Naive B cell (primary cell): ENCODE data around the gene SEMA3C. TPM values are rescaled to one million over a fixed set of nuclear protein-coding genes. Genes with fewer than 3 reads are reported as not detected.

Source experiments
- ATAC-seq, 2 donors: fragments of 150-1000 bp; cut with Tn5 transposase; 2 replicates each; pipeline ENCODE4 v1.10.0; 2021; ENCODE audit warnings: low read depth in 2 of 2, mild to moderate bottlenecking in 2 of 2, moderate library complexity in 2 of 2
- DNase-seq: peaks from one replicate; pipeline ENCODE4 v3.0.0; 2022
- H3K27ac Mint-ChIP-seq, 6 donors: one replicate each; pipeline ENCODE4 v1.8.0; 2020 to 2022; ENCODE audit warnings: mild to moderate bottlenecking in 6 of 6, mixed read lengths in 6 of 6, moderate library complexity in 5 of 6, inconsistent platforms in 2 of 6
- H3K27me3 Mint-ChIP-seq, 3 donors: one replicate each; pipeline ENCODE4 v1.8.0; 2021 to 2022; ENCODE audit warnings: mixed read lengths in 3 of 3, mild to moderate bottlenecking in 1 of 3
- H3K36me3 Mint-ChIP-seq, 2 donors: one replicate each; pipeline ENCODE4 v1.8.0; 2020 to 2022; ENCODE audit warnings: mixed read lengths in 2 of 2, inconsistent platforms in 1 of 2, mild to moderate bottlenecking in 1 of 2
- H3K4me1 Mint-ChIP-seq, 3 donors: one replicate each; pipeline ENCODE4 v1.8.0; 2020 to 2022; ENCODE audit warnings: mixed read lengths in 3 of 3, inconsistent platforms in 1 of 3, mild to moderate bottlenecking in 1 of 3, moderate library complexity in 1 of 3
- H3K4me3 Mint-ChIP-seq, 8 donors: one replicate each; pipeline ENCODE4 v1.8.0; 2020 to 2022; ENCODE audit warnings: mild to moderate bottlenecking in 8 of 8, mixed read lengths in 8 of 8, moderate library complexity in 8 of 8, inconsistent platforms in 2 of 8
- H3K9me3 Mint-ChIP-seq, 7 donors: one replicate each; pipeline ENCODE4 v1.8.0; 2020 to 2022; ENCODE audit warnings: mixed read lengths in 7 of 7, mild to moderate bottlenecking in 5 of 7, inconsistent platforms in 2 of 7, moderate library complexity in 1 of 7
- polyA plus RNA-seq, 6 donors: library from polyadenylated mRNA; unstranded; fragments of 300-500 nt; fragmentation: Illumina TruSeq; gene quantifications; one replicate each; pipeline ENCODE4 v1.2.3, GENCODE V29; 2021; ENCODE audit warnings: low read depth in 6 of 6

The SEMA3C gene
- polyA plus RNA-seq, 6 donors from 2014 or later, result not detected

DNA sequence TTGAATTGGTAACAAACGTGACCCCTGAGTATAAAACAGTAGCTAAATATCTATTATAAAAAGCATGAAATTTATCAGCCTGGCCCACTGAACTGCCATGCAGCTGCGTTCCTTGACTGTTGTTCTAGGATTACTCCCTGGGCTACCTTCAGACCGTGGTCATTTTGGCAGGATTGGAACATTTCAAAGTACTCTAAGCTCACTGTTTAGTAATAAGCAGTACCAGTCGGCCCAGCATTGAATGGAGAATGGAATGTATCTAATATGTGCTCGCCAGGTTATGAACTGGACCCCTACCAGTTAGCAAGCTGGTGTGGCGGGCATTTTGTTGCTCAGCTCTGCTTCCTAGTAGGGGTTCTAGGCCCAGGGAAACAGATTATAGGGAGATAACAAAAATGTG is 112.2 kb downstream of the SEMA3C start:
- no peak overlapping the region for H3K27ac Mint-ChIP-seq
- no peaks in the 10 kb centered on the region for H3K27me3 Mint-ChIP-seq
- ATAC-seq (no peak), DNase-seq (no peak)
- no peaks in the 10 kb centered on the region for H3K4me1 Mint-ChIP-seq
- no peaks in the 10 kb centered on the region for H3K36me3 Mint-ChIP-seq
- H3K4me3 Mint-ChIP-seq, result no peak overlapping the region
- H3K9me3 Mint-ChIP-seq, result peaks cover 1 to 7% (median 4%) of the 10 kb centered on the region in 7 donors

DNA sequence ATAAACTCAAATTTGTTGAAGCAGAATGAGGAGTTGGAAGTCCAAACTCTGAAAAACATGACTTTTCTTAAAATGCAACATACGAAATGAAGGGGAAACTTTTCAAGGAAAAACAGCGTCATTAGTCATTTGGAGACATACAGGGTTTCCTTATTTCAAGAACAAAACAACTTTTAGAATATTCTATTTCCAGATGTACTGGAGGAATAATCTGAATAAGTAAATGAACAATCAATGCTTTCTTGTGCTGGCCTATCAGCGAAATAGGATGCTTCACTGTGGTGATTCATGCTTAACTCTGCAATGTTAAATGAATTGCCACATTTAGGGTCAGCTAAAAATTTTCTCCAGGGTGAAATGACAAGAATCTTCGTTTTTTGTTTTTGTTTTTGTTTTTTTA is 114.3 kb downstream of the SEMA3C start:
- Mint-ChIP-seq H3K36me3 (no peaks in the 10 kb centered on the region), H3K4me3 (no peak overlapping the region), H3K4me1 (no peaks in the 10 kb centered on the region), H3K27ac (no peak overlapping the region), H3K27me3 (no peaks in the 10 kb centered on the region), H3K9me3 (peaks cover under 1 to 4% (median 2%) of the 10 kb centered on the region in 7 donors)
- ATAC-seq (no peak), DNase-seq (no peak)

DNA sequence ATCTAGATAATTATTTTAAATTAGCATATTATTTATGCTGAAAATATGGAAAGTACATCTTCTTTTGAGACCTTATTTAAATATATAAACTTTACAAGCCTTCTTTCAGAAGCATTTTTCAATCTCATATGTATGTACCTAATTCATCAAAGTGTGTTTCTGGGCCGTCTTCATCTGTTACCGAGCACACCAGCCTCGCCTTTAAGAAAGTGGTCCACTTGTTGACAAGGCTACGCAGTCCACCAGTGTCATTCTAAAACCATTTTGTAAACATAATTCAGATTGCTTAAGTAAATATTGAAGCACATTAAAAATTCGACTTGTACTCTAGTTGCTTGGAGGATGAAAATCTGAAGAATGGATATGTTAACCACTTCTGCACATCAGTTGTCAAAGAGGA is 116.3 kb downstream of the SEMA3C start:
- no peak for DNase-seq
- H3K4me1 Mint-ChIP-seq, result no peaks in the 10 kb centered on the region
- no peak overlapping the region for H3K4me3 Mint-ChIP-seq
- H3K27me3 Mint-ChIP-seq, result no peaks in the 10 kb centered on the region
- ATAC-seq, result no peak
- H3K9me3 Mint-ChIP-seq, result no peaks in the 10 kb centered on the region
- no peak overlapping the region for H3K27ac Mint-ChIP-seq
- no peaks in the 10 kb centered on the region for H3K36me3 Mint-ChIP-seq

DNA sequence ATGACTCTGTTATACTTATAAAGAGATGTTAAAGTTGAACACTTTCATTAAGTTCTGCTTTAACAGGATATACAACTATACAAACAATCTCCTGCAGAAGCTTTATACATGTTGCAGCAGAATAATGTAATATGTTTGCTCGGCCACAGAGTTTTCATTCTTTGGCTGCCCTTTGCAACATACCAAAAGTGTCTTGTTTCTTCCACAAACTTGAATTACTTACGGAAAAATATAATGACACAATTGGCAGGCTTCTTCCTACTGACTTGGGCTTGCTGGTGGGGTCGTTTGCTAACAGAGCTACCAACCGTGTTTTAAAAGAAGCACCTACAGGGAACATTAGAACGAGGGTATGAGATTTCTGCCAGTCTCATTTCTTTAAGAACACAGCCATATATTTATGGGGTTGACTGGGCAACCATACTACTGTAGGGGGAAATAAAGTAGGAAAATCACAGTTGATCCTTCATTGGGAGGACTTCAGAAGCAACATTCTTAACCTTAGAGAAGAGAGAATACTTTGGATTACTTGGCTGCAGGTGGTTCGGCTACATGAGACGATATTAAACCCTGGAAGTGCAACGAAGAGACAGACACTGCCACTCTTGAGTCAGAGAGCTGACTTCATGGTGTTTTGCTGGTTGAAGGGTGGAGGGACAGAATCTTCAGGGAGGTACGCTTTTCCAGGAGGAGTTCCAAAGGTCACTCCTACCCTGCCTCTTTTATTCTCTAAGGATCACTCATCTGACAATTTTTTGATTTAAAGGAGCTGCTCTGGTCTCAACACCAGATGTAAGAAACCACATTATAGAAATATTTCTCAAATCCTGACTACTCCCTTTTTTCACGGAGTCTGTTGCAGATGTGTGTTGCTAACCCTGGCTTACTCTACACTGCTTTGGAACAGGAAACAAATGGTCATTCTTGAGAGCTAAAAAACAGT is 123.9 kb downstream of the SEMA3C start:
- no peak for ATAC-seq
- peaks cover 0 to 3% (median 0%) of the 10 kb centered on the region in 7 donors for H3K9me3 Mint-ChIP-seq
- H3K36me3 Mint-ChIP-seq, result no peaks in the 10 kb centered on the region
- no peak overlapping the region for H3K27ac Mint-ChIP-seq
- H3K4me3 Mint-ChIP-seq, result no peak overlapping the region
- no peak for DNase-seq
- H3K27me3 Mint-ChIP-seq, result no peaks in the 10 kb centered on the region
- no peaks in the 10 kb centered on the region for H3K4me1 Mint-ChIP-seq

DNA sequence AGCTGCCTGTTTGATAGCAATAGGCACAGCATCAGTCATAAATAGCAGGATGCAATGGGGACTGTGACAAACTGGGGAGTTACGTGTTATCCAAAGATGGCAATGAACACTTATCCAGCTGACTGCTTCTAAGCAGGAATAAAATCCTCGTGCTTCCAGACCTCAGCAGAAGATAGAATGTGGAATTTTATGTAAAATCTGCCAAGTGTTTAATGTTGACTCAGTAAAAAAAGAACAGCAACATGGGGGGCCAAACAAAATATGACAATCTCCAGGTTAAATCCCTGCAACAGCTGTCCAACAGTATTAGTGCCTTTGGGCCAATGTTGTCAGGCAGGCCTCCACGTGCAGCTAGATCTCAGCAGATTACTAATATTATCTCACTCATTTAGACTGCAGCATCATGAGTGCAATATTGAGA is 127.3 kb downstream of the SEMA3C start:
- peaks cover 0 to 3% (median 0%) of the 10 kb centered on the region in 7 donors for H3K9me3 Mint-ChIP-seq
- no peaks in the 10 kb centered on the region for H3K4me1 Mint-ChIP-seq
- H3K4me3 Mint-ChIP-seq, result no peak overlapping the region
- no peak overlapping the region for H3K27ac Mint-ChIP-seq
- ATAC-seq, result no peak
- no peak for DNase-seq
- peaks cover 0 to 4% (median 0%) of the 10 kb centered on the region in 3 donors for H3K27me3 Mint-ChIP-seq
- no peaks in the 10 kb centered on the region for H3K36me3 Mint-ChIP-seq

DNA sequence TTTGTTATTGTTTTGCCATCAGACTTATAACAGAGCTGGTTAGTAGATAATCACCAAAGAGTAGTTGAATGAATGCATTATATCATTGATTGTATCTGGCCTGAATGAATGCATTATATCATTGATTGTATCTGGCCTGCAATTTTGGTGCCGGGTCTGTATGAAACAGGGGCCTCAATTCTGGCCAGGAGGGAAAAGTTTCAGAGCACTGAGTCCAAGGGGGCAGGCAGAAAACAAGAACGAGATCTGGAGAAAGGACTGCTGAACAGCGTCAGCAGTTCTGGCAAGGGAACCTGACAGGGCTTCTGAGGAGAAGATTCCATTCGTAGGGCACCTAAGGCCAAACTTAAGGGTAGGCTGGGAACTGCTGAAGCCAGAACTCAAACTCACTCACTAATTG is 128.0 kb downstream of the SEMA3C start:
- ATAC-seq (no peak), DNase-seq (no peak)

DNA sequence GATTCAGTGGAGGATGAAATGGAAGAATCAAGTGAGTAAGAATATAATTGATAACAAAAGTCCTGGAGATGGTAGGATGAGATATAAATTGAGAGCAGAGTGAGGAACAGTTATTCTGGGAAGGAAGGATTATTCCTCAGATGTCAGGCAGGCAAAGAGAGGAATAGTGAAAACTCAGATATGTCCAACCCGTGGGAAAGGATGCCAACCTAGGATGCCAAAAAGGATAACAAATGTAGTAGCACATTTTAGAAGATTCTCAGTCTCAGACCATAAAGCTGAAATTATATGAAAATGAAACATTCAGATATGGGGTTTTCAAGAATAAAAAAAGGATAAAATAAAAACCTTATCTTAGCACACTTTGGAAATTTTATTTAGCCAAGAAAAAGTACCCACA is 131.1 kb downstream of the SEMA3C start:
- H3K9me3 Mint-ChIP-seq, result no peaks in the 10 kb centered on the region
- no peak overlapping the region for H3K4me3 Mint-ChIP-seq
- H3K36me3 Mint-ChIP-seq, result no peaks in the 10 kb centered on the region
- ATAC-seq, result no peak
- DNase-seq, result no peak
- H3K27me3 Mint-ChIP-seq, result peaks cover 0 to 5% (median 0%) of the 10 kb centered on the region in 3 donors
- no peaks in the 10 kb centered on the region for H3K4me1 Mint-ChIP-seq
- no peak overlapping the region for H3K27ac Mint-ChIP-seq

More for the DNA sequence above, 128.0 kb downstream of the SEMA3C start:
- no peaks in the 10 kb centered on the region for H3K4me1 Mint-ChIP-seq
- H3K27ac Mint-ChIP-seq, result no peak overlapping the region
- no peak overlapping the region for H3K4me3 Mint-ChIP-seq
- H3K36me3 Mint-ChIP-seq, result no peaks in the 10 kb centered on the region
- peaks cover 0 to 5% (median 0%) of the 10 kb centered on the region in 3 donors for H3K27me3 Mint-ChIP-seq
- peaks cover 0 to 3% (median 0%) of the 10 kb centered on the region in 7 donors for H3K9me3 Mint-ChIP-seq

DNA sequence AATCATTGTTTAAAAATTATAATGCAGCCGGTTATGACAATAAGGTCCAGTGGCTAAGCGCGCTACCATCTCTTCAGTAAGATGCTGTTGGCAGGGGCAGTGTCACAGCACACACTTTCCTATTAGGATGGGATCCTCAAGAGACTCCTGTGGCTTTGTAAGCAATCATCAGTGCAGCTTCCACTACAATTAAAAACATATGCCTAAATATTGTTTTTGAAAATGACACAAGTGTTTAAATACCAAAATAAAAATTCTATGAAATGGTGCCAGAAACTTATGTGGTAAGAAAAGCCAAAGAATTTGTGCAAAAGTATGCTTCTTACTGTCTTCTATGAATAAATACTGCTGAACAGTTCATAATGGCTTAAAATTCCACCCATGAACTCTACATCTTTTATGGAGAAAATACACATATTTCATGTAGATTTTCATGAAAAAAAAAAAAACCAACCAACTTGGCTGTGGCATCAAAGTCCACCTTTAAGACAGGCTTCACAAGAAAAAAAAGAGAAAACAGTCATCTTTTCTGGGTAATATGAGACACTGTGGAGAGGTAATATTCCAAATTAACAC is 132.8 kb downstream of the SEMA3C start:
- Mint-ChIP-seq H3K4me3 (no peak overlapping the region), H3K9me3 (no peaks in the 10 kb centered on the region), H3K36me3 (no peaks in the 10 kb centered on the region), H3K4me1 (no peaks in the 10 kb centered on the region), H3K27ac (no peak overlapping the region), H3K27me3 (peaks cover 0 to 5% (median 0%) of the 10 kb centered on the region in 3 donors)
- ATAC-seq (no peak), DNase-seq (no peak)

DNA sequence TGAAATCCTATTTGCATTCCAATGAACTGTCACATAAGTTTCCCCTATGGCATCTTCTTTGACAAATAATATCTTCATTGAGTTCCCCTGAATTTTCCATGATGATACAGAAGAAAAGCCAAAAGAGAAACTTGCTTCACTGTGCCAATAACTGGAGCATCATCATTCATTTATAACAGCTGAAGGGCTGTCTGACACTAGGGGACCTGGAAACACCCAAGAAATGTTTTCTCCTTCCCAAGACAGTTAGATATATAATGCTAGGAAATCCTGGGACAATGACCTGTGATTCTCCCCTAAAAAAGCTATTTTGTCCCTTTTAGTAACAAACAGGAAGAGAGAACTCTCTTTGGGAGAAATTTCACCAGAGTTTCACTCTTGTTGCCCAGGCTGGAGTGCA is 133.6 kb downstream of the SEMA3C start:
- ATAC-seq (no peak), DNase-seq (no peak)
- Mint-ChIP-seq H3K4me1 (no peaks in the 10 kb centered on the region), H3K36me3 (no peaks in the 10 kb centered on the region), H3K27me3 (peaks cover 0 to 5% (median 0%) of the 10 kb centered on the region in 3 donors), H3K9me3 (no peaks in the 10 kb centered on the region), H3K27ac (no peak overlapping the region), H3K4me3 (no peak overlapping the region)

DNA sequence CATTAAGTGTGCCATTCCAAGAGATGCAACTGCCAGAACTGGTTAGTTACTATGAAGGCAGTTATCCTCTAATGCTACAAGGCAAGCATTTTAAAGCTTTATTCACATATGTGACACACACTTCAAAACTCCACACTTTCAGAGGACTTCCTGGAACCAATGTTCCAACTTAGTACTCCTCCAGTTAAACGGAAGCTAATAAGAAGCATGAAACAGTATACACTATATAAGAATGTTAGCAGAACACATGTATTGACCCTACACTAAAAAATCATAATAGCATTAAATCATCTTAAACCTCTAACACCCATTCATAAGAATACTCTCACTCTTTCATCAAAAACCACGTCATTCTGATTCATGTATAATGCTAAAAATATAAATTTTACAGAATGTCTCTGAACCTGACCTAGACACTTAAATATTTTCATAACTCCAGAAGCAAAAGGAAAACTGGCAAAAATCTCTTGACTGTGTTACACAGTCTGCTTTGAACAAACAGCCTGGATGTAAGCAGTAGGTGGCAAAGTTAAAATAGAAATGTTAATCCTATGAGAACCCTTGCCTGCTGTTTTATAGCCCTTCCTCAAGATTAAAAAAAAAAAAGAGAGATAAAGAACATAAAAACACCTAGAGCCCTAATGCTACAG is 135.0 kb downstream of the SEMA3C start:
- Mint-ChIP-seq H3K9me3 (no peaks in the 10 kb centered on the region), H3K4me3 (no peak overlapping the region), H3K27me3 (peaks cover 0 to 5% (median 0%) of the 10 kb centered on the region in 3 donors), H3K27ac (no peak overlapping the region), H3K36me3 (no peaks in the 10 kb centered on the region), H3K4me1 (no peaks in the 10 kb centered on the region)
- ATAC-seq (no peak), DNase-seq (no peak)

DNA sequence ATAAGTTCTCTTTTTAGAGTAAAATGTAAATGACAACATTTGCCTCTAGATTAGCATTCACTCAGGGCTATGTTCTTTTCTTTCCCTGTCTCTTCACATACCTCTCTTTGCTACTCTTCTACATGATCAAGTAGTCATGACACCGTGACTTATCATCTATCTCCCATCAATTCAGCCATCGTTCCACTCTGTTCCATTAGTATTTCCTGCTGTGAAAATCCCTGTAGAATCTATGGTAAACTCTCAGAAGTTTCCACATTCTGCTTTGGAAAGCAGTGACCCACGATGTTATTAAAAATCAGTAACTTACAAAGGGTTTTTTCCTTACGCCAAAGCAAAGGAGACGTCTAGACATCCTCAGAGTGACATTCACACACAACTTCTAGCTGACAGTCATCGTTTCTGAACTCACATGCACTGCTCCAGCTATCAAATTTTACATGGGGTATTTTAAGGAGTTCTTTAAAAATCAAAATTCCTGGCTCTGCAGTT is 135.6 kb downstream of the SEMA3C start:
- H3K36me3 Mint-ChIP-seq, result no peaks in the 10 kb centered on the region
- no peak for DNase-seq
- peaks cover 0 to 5% (median 0%) of the 10 kb centered on the region in 3 donors for H3K27me3 Mint-ChIP-seq
- no peaks in the 10 kb centered on the region for H3K9me3 Mint-ChIP-seq
- H3K4me1 Mint-ChIP-seq, result no peaks in the 10 kb centered on the region
- H3K4me3 Mint-ChIP-seq, result no peak overlapping the region
- ATAC-seq, result no peak
- H3K27ac Mint-ChIP-seq, result no peak overlapping the region

DNA sequence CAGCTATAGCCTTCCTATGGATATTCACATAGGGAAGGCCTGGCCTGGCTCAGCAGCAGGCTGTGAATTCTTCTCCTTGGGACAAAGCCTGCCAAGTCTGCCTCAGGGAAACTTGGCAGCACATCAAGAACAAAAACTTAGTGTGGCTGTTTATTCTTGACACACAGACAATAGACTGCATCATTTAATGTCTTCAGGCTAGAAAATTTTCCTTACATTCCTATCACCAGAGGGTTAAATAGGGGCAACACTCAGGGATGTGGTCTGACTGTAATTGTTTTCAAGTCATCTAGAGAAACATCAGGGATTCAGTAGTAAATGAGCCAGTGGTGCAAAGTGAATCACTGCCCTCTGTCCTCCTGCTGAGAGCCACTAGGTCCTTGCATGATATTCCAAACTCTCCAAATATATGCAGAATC is 137.3 kb downstream of the SEMA3C start:
- Mint-ChIP-seq H3K4me3 (no peak overlapping the region), H3K4me1 (no peaks in the 10 kb centered on the region), H3K27ac (no peak overlapping the region), H3K36me3 (no peaks in the 10 kb centered on the region), H3K9me3 (no peaks in the 10 kb centered on the region), H3K27me3 (peaks cover 0 to 2% (median 0%) of the 10 kb centered on the region in 3 donors)
- ATAC-seq (no peak), DNase-seq (no peak)

DNA sequence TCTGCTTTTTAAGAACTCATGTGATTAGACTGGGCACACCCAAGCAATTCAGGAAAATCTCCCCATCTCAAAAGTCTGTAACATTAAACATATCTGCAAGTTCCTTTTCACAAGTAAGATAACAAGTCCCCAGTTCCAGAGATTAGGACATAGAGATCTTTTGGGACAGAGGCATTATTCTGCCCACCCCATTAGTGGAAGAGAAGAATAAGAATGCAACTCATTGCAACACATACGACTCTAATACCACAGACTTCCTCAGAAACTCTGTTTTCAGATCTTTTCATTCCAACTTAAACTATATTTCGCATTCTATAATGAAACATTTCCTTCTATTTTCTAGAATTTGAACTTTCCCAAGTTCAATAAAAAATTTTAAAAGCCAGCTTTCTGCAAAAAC is 137.7 kb downstream of the SEMA3C start:
- DNase-seq (no peak), ATAC-seq (no peak)
- no peaks in the 10 kb centered on the region for H3K9me3 Mint-ChIP-seq
- H3K4me1 Mint-ChIP-seq, result no peaks in the 10 kb centered on the region
- no peak overlapping the region for H3K4me3 Mint-ChIP-seq
- H3K27ac Mint-ChIP-seq, result no peak overlapping the region
- H3K27me3 Mint-ChIP-seq, result no peaks in the 10 kb centered on the region
- H3K36me3 Mint-ChIP-seq, result no peaks in the 10 kb centered on the region
